ENCODE measurements around the gene NR1H3.

DNA sequence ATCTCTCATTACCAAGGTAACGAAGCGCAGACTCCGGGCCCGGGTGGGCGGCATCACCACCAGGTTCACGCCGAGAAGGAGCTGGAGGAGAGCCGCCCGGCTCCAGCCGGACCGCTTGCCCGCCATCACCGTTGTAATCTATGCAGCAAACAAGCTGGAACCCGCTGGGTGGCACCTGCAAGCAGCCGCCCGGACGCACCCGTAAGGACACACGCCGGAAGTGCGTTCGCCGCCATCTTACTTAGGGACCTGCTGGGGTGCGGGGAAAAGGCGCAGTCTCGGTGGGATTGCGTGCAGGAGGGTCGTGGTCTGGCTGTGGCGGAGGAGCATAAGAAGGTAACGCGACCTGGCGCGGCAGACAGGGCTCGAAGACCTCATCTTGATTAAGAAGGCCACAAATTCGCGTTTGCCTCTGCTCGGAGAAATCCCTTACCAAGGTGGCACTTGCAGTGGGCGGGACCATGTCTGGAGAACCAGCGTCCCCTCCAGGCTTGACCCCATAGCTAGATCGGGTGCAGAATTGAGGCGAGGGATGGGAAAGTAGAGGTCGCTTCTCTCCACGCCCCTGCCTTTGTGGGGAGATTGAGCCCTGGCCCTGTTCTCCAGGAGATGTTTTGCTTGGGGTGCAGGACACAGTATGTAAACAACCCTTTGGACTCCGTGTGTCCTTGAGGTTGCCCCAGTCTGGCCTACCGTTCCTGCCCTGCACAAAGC, 9.0 kb upstream of the NR1H3 start, which contains the start of gene ACP2:
- TF ChIP-seq, protein P1, sequence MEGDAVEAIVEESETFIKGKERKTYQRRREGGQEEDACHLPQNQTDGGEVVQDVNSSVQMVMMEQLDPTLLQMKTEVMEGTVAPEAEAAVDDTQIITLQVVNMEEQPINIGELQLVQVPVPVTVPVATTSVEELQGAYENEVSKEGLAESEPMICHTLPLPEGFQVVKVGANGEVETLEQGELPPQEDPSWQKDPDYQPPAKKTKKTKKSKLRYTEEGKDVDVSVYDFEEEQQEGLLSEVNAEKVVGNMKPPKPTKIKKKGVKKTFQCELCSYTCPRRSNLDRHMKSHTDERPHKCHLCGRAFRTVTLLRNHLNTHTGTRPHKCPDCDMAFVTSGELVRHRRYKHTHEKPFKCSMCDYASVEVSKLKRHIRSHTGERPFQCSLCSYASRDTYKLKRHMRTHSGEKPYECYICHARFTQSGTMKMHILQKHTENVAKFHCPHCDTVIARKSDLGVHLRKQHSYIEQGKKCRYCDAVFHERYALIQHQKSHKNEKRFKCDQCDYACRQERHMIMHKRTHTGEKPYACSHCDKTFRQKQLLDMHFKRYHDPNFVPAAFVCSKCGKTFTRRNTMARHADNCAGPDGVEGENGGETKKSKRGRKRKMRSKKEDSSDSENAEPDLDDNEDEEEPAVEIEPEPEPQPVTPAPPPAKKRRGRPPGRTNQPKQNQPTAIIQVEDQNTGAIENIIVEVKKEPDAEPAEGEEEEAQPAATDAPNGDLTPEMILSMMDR (IDR thresholded peaks at IDR 0.05), result peak in 2 of 4 experiments; percentile 34 to 41
- peak; percentile 91 for TF ChIP-seq POLR2AphosphoS5 (IDR thresholded peaks at IDR 0.05)
- TF ChIP-seq POLR2A (IDR thresholded peaks at IDR 0.05), result peak; percentile 53
